Caco-2 (cell line): ENCODE measurements around the gene FUCA2. TPM values are rescaled to one million over a fixed set of nuclear protein-coding genes. Genes with fewer than 3 reads are reported as not detected.

Experiments used
- BruUV-seq: library from RNA; stranded (reverse); fragments of 400-500 nt; replicated peaks from 2 replicates; lab custom pipeline; 2021; lab: Mats Ljungman, UMichigan
- CTCF ChIA-PET: fragments of 300-600 bp; sonication (Branson Sonifier 250); formaldehyde crosslinking; loops from one replicate; lab custom pipeline; 2022; ENCODE audit warnings: antibody characterized with exemption; lab: Charles Lee
- POLR2A ChIA-PET: fragments of 300-600 bp; sonication (Branson Sonifier 250); formaldehyde crosslinking; loops from one replicate; lab custom pipeline; 2022; ENCODE audit warnings: antibody characterized with exemption; lab: Charles Lee
- DNase-seq, 2 experiments: peaks; one replicate each; pipeline versions ENCODE4 v3.0.0 to v3.0.0-alpha.2; 2020 to 2022
- H3K27me3 ChIP-seq: replicated peaks from 2 replicates; pipeline ENCODE4 v1.6.0; 2011; ENCODE audit warnings: low read length; ENCODE audit not compliant: control insufficient read depth, insufficient read depth
- H3K36me3 ChIP-seq: 2 replicates; pipeline ENCODE4 v1.5.1; 2011; ENCODE audit warnings: low read length; ENCODE audit not compliant: control insufficient read depth, insufficient read depth
- H3K4me1 ChIP-seq: fragments of 250-450 bp; sonication (Bioruptor Pico); 2 replicates; pipeline ENCODE4 v1.5.1; 2020; ENCODE audit warnings: mild to moderate bottlenecking
- H3K4me3 ChIP-seq: 2 replicates; pipeline ENCODE4 v1.5.1; 2011; ENCODE audit warnings: low read depth, mild to moderate bottlenecking, control low read depth, low read length
- H3K9me3 ChIP-seq: fragments of 250-450 bp; sonication (Bioruptor Pico); 2 replicates; pipeline ENCODE4 v1.5.1; 2020; ENCODE audit warnings: mild to moderate bottlenecking, moderate library complexity
- H3K27ac Mint-ChIP-seq: one replicate; pipeline ENCODE4 v1.8.0; 2022; ENCODE audit warnings: mixed read lengths; ENCODE audit not compliant: unreplicated experiment
- H3K27me3 Mint-ChIP-seq: one replicate; pipeline ENCODE4 v1.8.0; 2022; ENCODE audit warnings: mixed read lengths; ENCODE audit not compliant: insufficient read depth, unreplicated experiment
- H3K36me3 Mint-ChIP-seq: one replicate; pipeline ENCODE4 v1.8.0; 2022; ENCODE audit warnings: mild to moderate bottlenecking, mixed read lengths; ENCODE audit not compliant: insufficient read depth, unreplicated experiment
- H3K4me1 Mint-ChIP-seq: one replicate; pipeline ENCODE4 v1.8.0; 2022; ENCODE audit warnings: low read depth, mixed read lengths; ENCODE audit not compliant: unreplicated experiment
- H3K4me3 Mint-ChIP-seq: one replicate; pipeline ENCODE4 v1.8.0; 2022; ENCODE audit warnings: mild to moderate bottlenecking, moderate library complexity, mixed read lengths; ENCODE audit not compliant: unreplicated experiment
- H3K9me3 Mint-ChIP-seq: one replicate; pipeline ENCODE4 v1.8.0; 2022; ENCODE audit warnings: mixed read lengths; ENCODE audit not compliant: unreplicated experiment
- CTCF ChIP-seq, 2 experiments: fragments of 200-600 bp in 1 of 2; IDR thresholded peaks; 1 replicate in 1 of 2; 2 replicates in 1 of 2; pipeline versions ENCODE4 v1.5.1 to v1.8.0; 2011 to 2022; ENCODE audit warnings: antibody characterized with exemption in 1 of 2, control low read depth in 1 of 2, inconsistent platforms in 1 of 2, low read depth in 1 of 2, low read length in 1 of 2, mild to moderate bottlenecking in 1 of 2, moderate library complexity in 1 of 2; ENCODE audit not compliant: insufficient read depth in 1 of 2, severe bottlenecking in 1 of 2, unreplicated experiment in 1 of 2
- intact Hi-C: fragments of 100-400 bp; cut with micrococcal nuclease; formaldehyde crosslinking; loops from one replicate; pipeline ENCODE4 v1.10.0; 2022; ENCODE audit not compliant: unreplicated experiment
- total RNA-seq: library from RNA; stranded (reverse); gene quantifications from 2 replicates; pipeline ENCODE4 v1.2.3, GENCODE V29; 2022

FUCA2 gene
- total RNA-seq, 1 experiment from 2014 or later = 102 TPM

GRCh38 chr6:143529095-143529494 is 17.6 kb upstream of the FUCA2 start:
- no peaks in the 10 kb centered on the region for H3K27me3 Mint-ChIP-seq
- no peak overlapping the region for H3K27ac Mint-ChIP-seq
- POLR2A ChIA-PET = interaction anchor here (0.6 kb wide), 1 partner anchor 17 kb away, joined by 3 read pairs; no protein-coding TSS in a partner anchor
- H3K36me3 ChIP-seq = no peaks in the 10 kb centered on the region
- no peaks in the 10 kb centered on the region for H3K9me3 Mint-ChIP-seq
- no peak for DNase-seq
- no peak overlapping the region for H3K4me3 ChIP-seq
- CTCF ChIA-PET = interaction anchor here (0.6 to 1.2 kb wide), 2 partner anchors 16 to 38 kb away, joined by 3 to 5 read pairs; no protein-coding TSS in a partner anchor
- no peaks in the 10 kb centered on the region for H3K36me3 Mint-ChIP-seq
- H3K4me1 ChIP-seq = peaks cover 30% of the 10 kb centered on the region
- no peak overlapping the region for H3K4me3 Mint-ChIP-seq
- intact Hi-C loops = no loop called here
- TF ChIP-seq CTCF (IDR thresholded peaks at IDR 0.05; ENCODE audit: insufficient read depth in 1 of 2, low read depth in 1 of 2, low read length in 1 of 2, severe bottlenecking in 1 of 2, unreplicated experiment in 1 of 2) = peak in 1 of 2 experiments; percentile 46
- no peaks in the 10 kb centered on the region for H3K27me3 ChIP-seq
- no peaks in the 10 kb centered on the region for H3K4me1 Mint-ChIP-seq
- no TSS peak for BruUV-seq
- H3K9me3 ChIP-seq = no peaks in the 10 kb centered on the region

DNA sequence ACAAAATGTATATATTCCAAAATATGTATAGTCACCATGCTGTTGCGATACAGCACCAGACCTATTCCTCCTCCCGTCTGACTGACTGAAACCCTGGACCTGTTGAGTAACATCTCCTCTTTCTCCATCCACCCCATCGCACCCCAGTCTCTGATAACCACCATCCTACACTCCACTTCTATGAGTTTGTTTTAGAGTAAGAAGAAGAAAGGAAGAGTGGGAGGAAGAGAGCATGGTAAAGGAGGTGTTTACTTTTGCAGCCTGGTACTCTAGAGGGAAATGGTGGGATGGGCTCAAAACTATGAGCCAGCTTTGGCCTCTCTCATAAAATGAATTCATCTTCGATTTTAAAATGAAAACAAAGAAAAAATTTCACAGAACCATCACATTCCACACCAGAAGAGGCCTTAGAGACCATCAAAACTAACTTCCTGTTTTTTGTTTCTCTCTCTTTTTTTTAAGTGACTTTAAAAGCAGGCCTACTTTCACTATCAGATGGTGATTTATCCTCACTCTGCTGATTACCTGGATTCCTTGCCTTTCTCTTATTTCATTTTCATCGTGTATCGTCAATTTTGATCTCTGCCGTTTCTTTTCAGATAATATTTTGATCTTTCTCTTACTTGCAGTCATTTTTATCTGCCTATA is 16.8 kb upstream of the FUCA2 start:
- ChIA-PET POLR2A (interaction anchor here (0.6 kb wide), 1 partner anchor 18 kb away, joined by 3 read pairs; no protein-coding TSS in a partner anchor), CTCF (interaction anchor here (0.6 to 1.2 kb wide), 2 partner anchors 15 to 39 kb away, joined by 3 to 5 read pairs; no protein-coding TSS in a partner anchor)
- intact Hi-C loops = no loop called here
- H3K27me3 Mint-ChIP-seq = no peaks in the 10 kb centered on the region
- H3K4me3 Mint-ChIP-seq = no peak overlapping the region
- no peak for DNase-seq
- TF ChIP-seq CTCF (IDR thresholded peaks at IDR 0.05; ENCODE audit: insufficient read depth in 1 of 2, low read depth in 1 of 2, low read length in 1 of 2, severe bottlenecking in 1 of 2, unreplicated experiment in 1 of 2) = no peak
- H3K4me1 Mint-ChIP-seq = no peaks in the 10 kb centered on the region
- H3K36me3 Mint-ChIP-seq = no peaks in the 10 kb centered on the region
- H3K9me3 Mint-ChIP-seq = no peaks in the 10 kb centered on the region
- H3K27me3 ChIP-seq = no peaks in the 10 kb centered on the region
- no peaks in the 10 kb centered on the region for H3K9me3 ChIP-seq
- no peaks in the 10 kb centered on the region for H3K36me3 ChIP-seq
- no peak overlapping the region for H3K27ac Mint-ChIP-seq
- H3K4me1 ChIP-seq = peaks cover 23% of the 10 kb centered on the region
- no TSS peak for BruUV-seq
- H3K4me3 ChIP-seq = no peak overlapping the region

GRCh38 chr6:143527677-143528076 is 16.2 kb upstream of the FUCA2 start:
- peaks cover 17% of the 10 kb centered on the region for H3K4me1 ChIP-seq
- H3K27ac Mint-ChIP-seq = no peak overlapping the region
- no peak for DNase-seq
- H3K9me3 Mint-ChIP-seq = no peaks in the 10 kb centered on the region
- no peak for TF ChIP-seq CTCF (IDR thresholded peaks at IDR 0.05; ENCODE audit: insufficient read depth in 1 of 2, low read depth in 1 of 2, low read length in 1 of 2, severe bottlenecking in 1 of 2, unreplicated experiment in 1 of 2)
- no peak overlapping the region for H3K4me3 ChIP-seq
- CTCF ChIA-PET = no interaction called here
- H3K36me3 Mint-ChIP-seq = no peaks in the 10 kb centered on the region
- H3K4me3 Mint-ChIP-seq = no peak overlapping the region
- no TSS peak for BruUV-seq
- H3K27me3 Mint-ChIP-seq = no peaks in the 10 kb centered on the region
- H3K27me3 ChIP-seq = no peaks in the 10 kb centered on the region
- POLR2A ChIA-PET = no interaction called here
- no peaks in the 10 kb centered on the region for H3K9me3 ChIP-seq
- H3K4me1 Mint-ChIP-seq = no peaks in the 10 kb centered on the region
- intact Hi-C loops = no loop called here
- H3K36me3 ChIP-seq = no peaks in the 10 kb centered on the region
